Epithelial cell of proximal tubule (primary cell): ENCODE data around the gene PAX8. TPM values are rescaled to one million over a fixed set of nuclear protein-coding genes. Genes with fewer than 3 reads are reported as not detected.

Experiments used
- DNase-seq: peaks from one replicate; pipeline ENCODE4 v3.0.0-alpha.2; 2011; ENCODE audit warnings: low read depth
- H3K4me3 ChIP-seq: 2 replicates; pipeline ENCODE4 v1.5.1; 2011; ENCODE audit warnings: low read depth, mild to moderate bottlenecking, low read length
- total RNA-seq: library from RNA; depleted of rRNA; stranded (reverse); fragments of >200 nt; gene quantifications from 2 replicates; pipeline ENCODE4 v1.2.3, GENCODE V29; 2015
- TF ChIP-seq, protein P1 (sequence below): conservative IDR thresholded peaks from 2 replicates; pipeline ENCODE4 v1.5.1; 2012; ENCODE audit warnings: low read depth, mild to moderate bottlenecking, low read length

The PAX8 gene
- total RNA-seq, 1 donor from 2014 or later = 127 TPM

DNA sequence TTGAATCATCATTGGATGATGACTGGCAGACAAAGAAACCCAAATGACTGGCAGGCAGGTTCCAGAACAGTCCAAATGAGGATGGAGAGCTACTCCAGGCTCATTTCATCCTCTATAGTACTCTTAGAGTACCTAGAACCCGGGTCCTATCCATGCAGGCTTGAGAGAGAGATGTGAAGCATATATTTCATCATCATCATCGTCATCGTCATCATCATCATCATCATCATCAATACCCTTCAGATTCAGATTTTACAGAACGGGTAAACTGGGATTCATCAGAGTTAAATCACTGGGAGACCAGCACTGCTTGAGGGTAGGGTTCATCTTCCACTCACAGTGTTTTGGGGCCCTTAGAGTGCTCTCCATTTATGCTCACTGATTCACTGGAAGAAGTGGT is 52.3 kb downstream of the PAX8 start:
- no peak overlapping the region for H3K4me3 ChIP-seq
- TF ChIP-seq, protein P1, sequence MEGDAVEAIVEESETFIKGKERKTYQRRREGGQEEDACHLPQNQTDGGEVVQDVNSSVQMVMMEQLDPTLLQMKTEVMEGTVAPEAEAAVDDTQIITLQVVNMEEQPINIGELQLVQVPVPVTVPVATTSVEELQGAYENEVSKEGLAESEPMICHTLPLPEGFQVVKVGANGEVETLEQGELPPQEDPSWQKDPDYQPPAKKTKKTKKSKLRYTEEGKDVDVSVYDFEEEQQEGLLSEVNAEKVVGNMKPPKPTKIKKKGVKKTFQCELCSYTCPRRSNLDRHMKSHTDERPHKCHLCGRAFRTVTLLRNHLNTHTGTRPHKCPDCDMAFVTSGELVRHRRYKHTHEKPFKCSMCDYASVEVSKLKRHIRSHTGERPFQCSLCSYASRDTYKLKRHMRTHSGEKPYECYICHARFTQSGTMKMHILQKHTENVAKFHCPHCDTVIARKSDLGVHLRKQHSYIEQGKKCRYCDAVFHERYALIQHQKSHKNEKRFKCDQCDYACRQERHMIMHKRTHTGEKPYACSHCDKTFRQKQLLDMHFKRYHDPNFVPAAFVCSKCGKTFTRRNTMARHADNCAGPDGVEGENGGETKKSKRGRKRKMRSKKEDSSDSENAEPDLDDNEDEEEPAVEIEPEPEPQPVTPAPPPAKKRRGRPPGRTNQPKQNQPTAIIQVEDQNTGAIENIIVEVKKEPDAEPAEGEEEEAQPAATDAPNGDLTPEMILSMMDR = no peak
- no peak for DNase-seq

DNA sequence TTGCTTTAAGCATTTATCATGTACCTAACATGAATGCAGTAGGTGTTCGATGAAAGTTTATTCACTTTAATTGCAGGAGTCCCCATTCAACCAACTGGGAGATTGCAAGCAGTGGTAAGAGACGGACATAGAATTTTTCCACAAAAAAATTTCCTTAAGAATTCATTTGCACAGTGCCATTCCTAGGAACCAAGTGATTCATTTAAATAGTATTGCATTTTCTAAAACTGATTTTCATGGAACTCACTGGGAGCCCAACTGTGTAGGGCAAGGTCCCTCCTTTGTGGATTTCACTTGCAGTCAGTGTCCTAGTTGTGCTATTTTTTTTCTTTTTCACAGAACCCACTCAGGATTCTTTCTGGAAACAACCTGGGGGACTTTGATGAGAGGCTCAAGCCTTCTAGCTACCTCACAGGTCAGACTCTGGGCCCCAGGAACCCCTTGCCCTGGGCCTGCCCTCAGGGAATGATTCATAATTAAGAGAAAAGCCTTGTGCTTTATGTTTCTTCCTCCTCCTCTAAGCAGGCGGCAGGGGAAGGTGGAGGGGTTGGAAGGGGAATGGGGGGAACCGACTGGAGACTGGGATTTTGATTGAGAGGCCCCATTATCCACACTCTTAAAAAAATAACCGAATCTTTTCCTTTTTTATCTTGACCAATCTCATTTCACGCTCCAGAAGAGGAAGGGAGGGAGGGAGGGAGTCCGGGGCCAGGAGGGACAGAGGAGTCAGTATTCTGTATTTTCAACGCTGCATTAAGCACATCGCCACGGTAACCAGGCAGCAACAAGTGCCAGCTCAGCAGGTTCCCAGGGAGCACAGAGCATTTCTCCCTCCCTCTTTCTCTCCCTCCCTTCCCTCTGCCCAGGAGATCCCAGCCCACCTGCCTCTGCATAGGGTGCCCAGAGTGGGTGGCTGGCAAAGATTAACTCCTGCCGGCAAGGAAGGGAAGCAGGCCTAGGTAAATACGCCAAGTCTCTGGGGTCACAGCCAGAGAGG is 53.2 kb downstream of the PAX8 start:
- TF ChIP-seq, protein P1 = no peak
- DNase-seq = peak; percentile 86
- H3K4me3 ChIP-seq = no peak overlapping the region

DNA sequence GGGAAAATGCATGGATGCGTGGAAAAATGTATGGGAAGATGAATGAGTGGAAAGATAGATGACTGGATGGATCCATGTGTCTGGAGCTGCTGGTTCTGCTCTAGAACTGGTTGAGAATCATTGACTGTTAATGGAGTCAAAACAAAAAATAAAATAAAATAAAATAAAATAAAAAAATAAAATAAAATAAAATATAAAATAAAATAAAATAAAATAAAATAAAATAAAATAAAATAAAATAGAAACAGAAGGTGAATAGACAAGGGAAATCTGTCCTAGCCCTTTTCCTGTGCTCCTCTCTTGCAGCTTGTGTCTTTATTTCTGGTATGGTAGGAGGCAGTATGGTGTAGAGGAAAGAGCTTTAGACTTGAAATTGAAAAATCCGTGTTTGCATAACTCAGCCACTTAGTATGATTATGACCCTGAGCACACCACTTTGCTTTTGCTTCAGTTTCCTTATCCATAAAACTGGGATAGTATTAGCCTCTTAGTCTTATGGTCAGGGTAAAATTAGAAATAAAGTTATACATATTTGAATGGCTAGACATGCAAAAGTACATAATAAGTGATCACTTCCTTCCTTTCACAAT is 54.0 kb downstream of the PAX8 start:
- no peak overlapping the region for H3K4me3 ChIP-seq
- TF ChIP-seq, protein P1 = no peak
- DNase-seq = no peak

DNA sequence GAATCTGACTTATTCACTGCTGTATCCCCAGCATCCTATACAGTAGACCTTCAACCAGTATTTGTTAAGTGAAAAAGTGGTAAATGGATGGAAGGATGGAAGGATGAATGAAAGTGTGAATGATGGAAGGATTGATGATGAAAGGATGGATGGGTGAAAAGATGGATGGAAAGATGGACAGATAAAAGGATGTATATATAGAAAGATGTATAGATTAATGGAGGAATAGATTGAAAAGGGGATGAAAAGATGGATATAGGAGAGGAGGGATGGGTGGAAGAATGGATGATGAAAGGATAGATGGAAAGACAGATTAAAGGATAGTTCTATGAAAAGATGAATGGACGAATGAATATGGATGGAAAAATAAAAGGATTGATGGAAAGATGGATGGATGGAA is 54.9 kb downstream of the PAX8 start:
- TF ChIP-seq, protein P1 = no peak
- DNase-seq = no peak
- no peak overlapping the region for H3K4me3 ChIP-seq

DNA sequence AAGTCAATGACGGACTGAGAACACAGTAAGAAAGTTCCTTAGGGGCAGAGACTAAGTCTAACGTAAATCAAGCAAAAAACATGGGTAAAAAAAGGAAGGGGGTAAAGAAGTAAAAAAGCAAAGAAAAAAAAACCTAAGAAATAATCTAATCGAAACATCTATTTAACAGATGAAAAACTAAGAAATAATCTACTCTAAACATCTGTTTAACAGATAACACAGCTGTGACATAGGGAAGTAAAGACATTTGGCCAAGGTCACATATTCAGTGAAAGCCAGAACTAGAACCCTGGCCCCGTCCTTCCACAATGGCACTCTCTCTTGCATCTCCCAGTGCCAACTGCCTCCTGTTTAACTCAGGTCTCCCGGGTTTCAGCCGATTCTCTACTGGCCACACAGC is 56.9 kb downstream of the PAX8 start:
- no peak for DNase-seq
- no peak overlapping the region for H3K4me3 ChIP-seq
- TF ChIP-seq, protein P1 = no peak

DNA sequence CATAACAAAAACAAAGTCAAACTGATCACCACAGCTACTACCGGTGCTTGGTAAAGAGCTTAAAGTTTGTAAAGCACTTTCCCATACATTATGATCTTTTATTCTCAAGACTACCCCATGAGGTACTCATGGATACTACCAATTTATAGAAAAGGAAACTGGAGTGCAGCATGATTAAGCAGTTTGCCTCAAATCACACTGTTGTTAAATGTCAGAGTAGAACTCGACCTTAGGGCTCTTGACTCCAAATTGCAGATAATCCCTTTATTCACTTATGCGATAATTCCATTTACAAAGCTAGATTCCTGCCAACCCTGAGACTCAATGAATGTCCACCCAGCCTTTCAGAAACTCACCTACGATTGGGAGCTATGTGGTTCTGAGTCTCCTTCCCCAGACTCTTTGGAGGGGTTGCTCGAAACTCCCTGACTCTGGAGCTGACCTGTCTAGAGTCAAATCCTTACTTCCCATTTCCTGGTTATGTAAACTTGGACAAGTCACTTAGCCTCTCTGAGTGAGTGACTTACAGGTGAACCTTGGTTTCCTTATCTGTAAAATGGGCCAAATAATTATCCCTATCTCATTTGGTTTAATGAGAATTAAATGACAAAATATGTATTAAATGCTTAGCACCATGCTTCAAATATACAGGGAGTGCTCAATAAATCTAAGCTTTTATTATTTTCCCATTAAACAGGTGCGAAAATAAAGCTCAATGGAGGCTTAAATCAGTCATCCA is 57.6 kb downstream of the PAX8 start:
- TF ChIP-seq, protein P1 = no peak
- DNase-seq = no peak

More for the DNA sequence above, 57.6 kb downstream of the PAX8 start:
- no peak overlapping the region for H3K4me3 ChIP-seq
